Endothelial cell of umbilical vein (primary cell): ENCODE data around the gene MS4A13. TPM values are rescaled to one million over a fixed set of nuclear protein-coding genes. Genes with fewer than 3 reads are reported as not detected.
"Not testable (repeated sequence)": the region's sequence is repeated elsewhere in the genome, so short reads cannot be mapped to it uniquely, and the experiment has no call there.

Source experiments
- BruUV-seq: library from RNA; stranded (reverse); fragments of 400-500 nt; replicated peaks from 2 replicates; lab custom pipeline; 2021; lab: Mats Ljungman, UMichigan
- CTCF ChIA-PET: fragments of 300-600, 350-600 bp; sonication (Branson Sonifier 250); formaldehyde crosslinking; loops from one replicate; lab custom pipeline; 2021; ENCODE audit warnings: antibody characterized with exemption, inconsistent platforms; lab: Charles Lee
- POLR2A ChIA-PET: fragments of 300-600, 350-600 bp; sonication (Branson Sonifier 250); formaldehyde crosslinking; loops from one replicate; lab custom pipeline; 2021; ENCODE audit warnings: antibody characterized with exemption, inconsistent platforms; lab: Charles Lee
- DNase-seq: peaks from one replicate; pipeline ENCODE4 v3.0.0-alpha.2; 2011; ENCODE audit warnings: low read depth, low spot score
- FAIRE-seq: peaks from 2 replicates; lab custom pipeline; 2011; peaks lifted over from hg19 to GRCh38; lab: Jason Lieb, UNC
- H2AFZ ChIP-seq: 2 replicates; pipeline ENCODE4 v1.6.0; 2012; ENCODE audit warnings: low read depth, low read length, control low read depth, inconsistent platforms
- H3K27ac ChIP-seq: 2 replicates; pipeline ENCODE4 v1.5.1; 2011; ENCODE audit warnings: low read depth, mild to moderate bottlenecking, control low read depth, low read length, moderate library complexity; ENCODE audit not compliant: insufficient read depth
- H3K27me3 ChIP-seq, 2 experiments: 2 replicates each; pipeline versions ENCODE4 v1.6.0 to v1.6.1; 2011; ENCODE audit warnings: low read length in 2 of 2, mixed read lengths in 1 of 2; ENCODE audit not compliant: control insufficient read depth in 2 of 2, insufficient read depth in 2 of 2
- H3K36me3 ChIP-seq, 2 experiments: 2 replicates in 1 of 2; 3 replicates in 1 of 2; pipeline ENCODE4 v1.5.1; 2011; ENCODE audit warnings: low read length in 2 of 2, mild to moderate bottlenecking in 1 of 2, moderate library complexity in 1 of 2; ENCODE audit not compliant: control insufficient read depth in 2 of 2, insufficient read depth in 2 of 2; ENCODE audit errors: extremely low read depth in 1 of 2
- H3K4me1 ChIP-seq: 3 replicates; pipeline ENCODE4 v1.5.1; 2011; ENCODE audit warnings: mild to moderate bottlenecking, low read length; ENCODE audit not compliant: control insufficient read depth, insufficient read depth; ENCODE audit errors: extremely low read depth
- H3K4me2 ChIP-seq: 2 replicates; pipeline ENCODE4 v1.6.1; 2011; ENCODE audit warnings: low read length, control low read depth, mixed read lengths; ENCODE audit not compliant: insufficient read depth
- H3K4me3 ChIP-seq, 3 experiments: fragments of 200-600 bp in 1 of 3; sonication (generic), shearing (Covaris generic) in 1 of 3; replicated peaks in 1 of 3; 2 replicates each; pipeline ENCODE4 v1.5.1; 2011 to 2016; ENCODE audit warnings: control low read depth in 3 of 3, low read length in 3 of 3, mild to moderate bottlenecking in 2 of 3, inconsistent platforms in 1 of 3, low read depth in 1 of 3, moderate library complexity in 1 of 3; ENCODE audit not compliant: insufficient read depth in 1 of 3
- H3K79me2 ChIP-seq: 2 replicates; pipeline ENCODE4 v1.6.0; 2012; ENCODE audit warnings: low read length, inconsistent platforms; ENCODE audit not compliant: control insufficient read depth, insufficient read depth
- H3K9ac ChIP-seq: replicated peaks from 2 replicates; pipeline ENCODE3; 2011; ENCODE audit warnings: low read length, control low read depth; ENCODE audit not compliant: insufficient read depth; ENCODE audit errors: extremely low read depth
- H3K9me1 ChIP-seq: replicated peaks from 3 replicates; pipeline ENCODE4 v1.6.0; 2011; ENCODE audit warnings: mild to moderate bottlenecking, low read length; ENCODE audit not compliant: control insufficient read depth, insufficient read depth; ENCODE audit errors: extremely low read depth
- H3K9me3 ChIP-seq: replicated peaks from 2 replicates; pipeline ENCODE4 v1.5.1; 2012; ENCODE audit warnings: low read length, inconsistent platforms; ENCODE audit not compliant: control insufficient read depth, insufficient read depth
- H4K20me1 ChIP-seq: replicated peaks from 2 replicates; pipeline ENCODE3; 2011; ENCODE audit warnings: mild to moderate bottlenecking, low read length; ENCODE audit not compliant: control insufficient read depth, insufficient read depth; ENCODE audit errors: extremely low read depth
- CTCF ChIP-seq, 2 donors: IDR thresholded peaks; 1 replicate in 1 of 2; 2 replicates in 1 of 2; pipeline ENCODE4 v1.5.1; 2011; ENCODE audit warnings: low read length in 2 of 2, mild to moderate bottlenecking in 2 of 2, moderate library complexity in 2 of 2, control low read depth in 1 of 2, inconsistent platforms in 1 of 2, low read depth in 1 of 2; ENCODE audit not compliant: insufficient read depth in 1 of 2; ENCODE audit errors: extremely low read depth in 1 of 2
- EZH2 ChIP-seq: IDR thresholded peaks from 2 replicates; pipeline ENCODE4 v1.6.1; 2012; ENCODE audit warnings: borderline replicate concordance, low read depth, mild to moderate bottlenecking, moderate library complexity, low read length, inconsistent platforms; ENCODE audit not compliant: severe bottlenecking
- FOS ChIP-seq: IDR thresholded peaks from 2 replicates; pipeline ENCODE4 v1.6.1; 2011; ENCODE audit warnings: mild to moderate bottlenecking, low read length, moderate library complexity, borderline replicate concordance; ENCODE audit not compliant: insufficient read depth
- GATA2 ChIP-seq: IDR thresholded peaks from 2 replicates; pipeline ENCODE4 v1.7.0; 2011; ENCODE audit warnings: low read depth, mild to moderate bottlenecking, moderate library complexity, mixed read lengths, low read length; ENCODE audit not compliant: insufficient read length, insufficient read depth
- JUN ChIP-seq: IDR thresholded peaks from 2 replicates; pipeline ENCODE4 v1.6.1; 2011; ENCODE audit warnings: borderline replicate concordance, low read depth; ENCODE audit not compliant: insufficient read length, insufficient read depth
- MAX ChIP-seq: IDR thresholded peaks from 2 replicates; pipeline ENCODE4 v1.6.1; 2011; ENCODE audit not compliant: insufficient read depth, insufficient read length
- MYC ChIP-seq: IDR thresholded peaks from one replicate; pipeline ENCODE4 v1.6.1; 2011; ENCODE audit warnings: mild to moderate bottlenecking, low read depth, low read length
- POLR2A ChIP-seq: IDR thresholded peaks from 2 replicates; pipeline ENCODE4 v1.6.1; 2012; ENCODE audit warnings: low read depth, mild to moderate bottlenecking, control low read depth, low read length
- POLR2AphosphoS5 ChIP-seq: IDR thresholded peaks from 2 replicates; pipeline ENCODE4 v1.6.1; 2012; ENCODE audit warnings: low read depth, mild to moderate bottlenecking, control low read depth, low read length, moderate library complexity; ENCODE audit not compliant: insufficient read depth
- dilution Hi-C: fragments of 300-500 bp; cut with MboI; formaldehyde crosslinking; loops from one replicate; pipeline ENCODE4 v1.15.0; 2019; ENCODE audit warnings: low sequenced_read_pairs; ENCODE audit not compliant: extremely low pct_ligation_motif_present
- intact Hi-C: fragments of 100-400 bp; cut with micrococcal nuclease; formaldehyde crosslinking; loops from one replicate; pipeline ENCODE4 v1.10.0; 2022
- polyA plus RNA-seq, 4 experiments: library from polyadenylated mRNA; depleted of rRNA in 3 of 4; stranded (reverse) in 3 of 4; unstranded in 1 of 4; fragments of >200 nt; gene quantifications; 2 replicates each; pipeline versions ENCODE4 v1.2.1 to v1.2.3, GENCODE V29; 2011 to 2012; ENCODE audit warnings: missing spikeins in 1 of 4
- total RNA-seq: library from RNA; stranded (reverse); gene quantifications from 2 replicates; pipeline ENCODE4 v1.2.3, GENCODE V29; 2021

MS4A13 gene
- total and polyA plus RNA-seq, 2 donors (not counting 3 experiments of a cell fraction or from before 2014, with no cell fraction given): not detected

- Histone ChIP-seq H3K9ac (no peak overlapping the region), H3K9me3 (no peaks in the 10 kb centered on the region), H3K9me1 (no peaks in the 10 kb centered on the region), H3K4me2 (no peak overlapping the region), H3K27ac (no peak overlapping the region), H3K4me1 (no peaks in the 10 kb centered on the region), H4K20me1 (no peaks in the 10 kb centered on the region), H3K36me3 (no peaks in the 10 kb centered on the region), H3K79me2 (no peaks in the 10 kb centered on the region), H3K4me3 (no peak overlapping the region), H3K27me3 (no peaks in the 10 kb centered on the region), H2AFZ (no peak overlapping the region)
- CTCF ChIA-PET: no interaction called here
- no TSS peak for BruUV-seq
- dilution Hi-C loops (no loop called here), intact Hi-C loops (loop anchor here (5.0 kb wide), 1 partner anchor 47 kb away; no protein-coding TSS in a partner anchor)
- DNase-seq (no peak), FAIRE-seq (no peak)
- POLR2A ChIA-PET: no interaction called here
- TF ChIP-seq GATA2 (no peak), CTCF (IDR thresholded peaks at IDR 0.05; ENCODE audit: extremely low read depth in 1 of 2, insufficient read depth in 1 of 2, low read depth in 1 of 2, low read length in 2 of 2) (no peak), MYC (no peak), JUN (no peak), MAX (no peak), EZH2 (no peak), POLR2AphosphoS5 (no peak), POLR2A (no peak), FOS (no peak)
Observed at GRCh38 chr11:60530454-60531100, 15.4 kb downstream of the MS4A13 start.

- H3K9ac ChIP-seq, H4K20me1 ChIP-seq, DNase-seq, H3K9me1 ChIP-seq, H3K9me3 ChIP-seq, H3K27me3 ChIP-seq, H3K4me2 ChIP-seq, dilution Hi-C loops, H3K79me2 ChIP-seq, CTCF ChIA-PET, FAIRE-seq, BruUV-seq, H3K4me1 ChIP-seq, H3K27ac ChIP-seq, POLR2A ChIA-PET, H2AFZ ChIP-seq, H3K36me3 ChIP-seq, H3K4me3 ChIP-seq: not testable (repeated sequence)
- intact Hi-C loops: loop anchor here (5.0 kb wide), 1 partner anchor 45 kb away; no protein-coding TSS in a partner anchor
Observed at GRCh38 chr11:60532383-60532782, 17.2 kb downstream of the MS4A13 start.

GRCh38 chr11:60538627-60539026, 23.4 kb downstream of the MS4A13 start:
- H3K4me2 ChIP-seq, H3K79me2 ChIP-seq, dilution Hi-C loops, H3K9me3 ChIP-seq, DNase-seq, H3K4me3 ChIP-seq, H3K9me1 ChIP-seq, H3K27me3 ChIP-seq, H2AFZ ChIP-seq, BruUV-seq, POLR2A ChIA-PET, FAIRE-seq, H3K36me3 ChIP-seq, H3K9ac ChIP-seq, H4K20me1 ChIP-seq, intact Hi-C loops, CTCF ChIA-PET, H3K4me1 ChIP-seq, H3K27ac ChIP-seq: not testable (repeated sequence)
